DMS79 treated with DMSO at 0.1 percent for 48 hours (cell line): ENCODE data around the gene UBE4A.
A peak's percentile ranks its signal among the peaks of the same experiment; 100 is the strongest.
"Not testable (repeated sequence)": the region's sequence is repeated elsewhere in the genome, so short reads cannot be mapped to it uniquely, and the experiment has no call there.

Experiments
- DNase-seq: peaks from one replicate; lab custom pipeline; 2025; lab: John Stamatoyannopoulos, UW

UBE4A gene

GRCh38 chr11:118401151-118401879 lies 41.9 kb downstream of the UBE4A start, which contains the start of gene ATP5MG:
Gene ATP5MG (plus strand): TSS chr11:118401606. CDS start chr11:118401666, 60 bp downstream.
- DNase-seq: peak; percentile 99

GRCh38 chr11:118401880-118402590 lies 42.6 kb downstream of the UBE4A start:
- DNase-seq: no peak

GRCh38 chr11:118402594-118402993 lies 43.2 kb downstream of the UBE4A start:
- DNase-seq: not testable (repeated sequence)

GRCh38 chr11:118406599-118407166 lies 47.3 kb downstream of the UBE4A start:
- DNase-seq: peak; percentile 98

GRCh38 chr11:118410055-118410745 lies 50.8 kb downstream of the UBE4A start:
- peak; percentile 42 for DNase-seq

DNA sequence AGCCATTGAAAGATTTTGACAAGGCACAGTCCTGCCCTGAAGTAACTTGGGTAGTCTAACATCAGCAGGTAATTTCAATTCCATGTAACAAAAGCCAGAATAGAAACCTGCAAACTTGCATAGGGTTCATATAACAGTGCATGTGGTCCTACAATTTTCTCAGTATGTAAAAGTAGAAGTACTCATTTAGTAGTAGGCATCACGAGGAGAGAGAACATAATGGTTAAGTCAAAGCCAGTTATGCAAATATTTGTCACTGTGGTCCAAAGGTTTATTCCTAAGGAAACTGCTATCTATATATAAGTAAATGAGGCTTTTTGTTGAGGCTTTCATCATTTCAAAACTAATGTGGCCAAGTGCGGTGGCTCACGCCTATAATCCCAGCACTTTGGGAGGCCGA lies 52.1 kb downstream of the UBE4A start:
- DNase-seq: no peak

GRCh38 chr11:118412921-118413320 lies 53.5 kb downstream of the UBE4A start:
- no peak for DNase-seq

GRCh38 chr11:118415062-118415738 lies 55.8 kb downstream of the UBE4A start:
- DNase-seq: no peak

- DNase-seq: no peak
These were observed 56.3 kb downstream of the UBE4A start for GRCh38 chr11:118415739-118416068.

- not testable (repeated sequence) for DNase-seq
These were observed 57.5 kb downstream of the UBE4A start for GRCh38 chr11:118416900-118417299.

- no peak for DNase-seq
These were observed 58.4 kb downstream of the UBE4A start for GRCh38 chr11:118417801-118418200.

DNA sequence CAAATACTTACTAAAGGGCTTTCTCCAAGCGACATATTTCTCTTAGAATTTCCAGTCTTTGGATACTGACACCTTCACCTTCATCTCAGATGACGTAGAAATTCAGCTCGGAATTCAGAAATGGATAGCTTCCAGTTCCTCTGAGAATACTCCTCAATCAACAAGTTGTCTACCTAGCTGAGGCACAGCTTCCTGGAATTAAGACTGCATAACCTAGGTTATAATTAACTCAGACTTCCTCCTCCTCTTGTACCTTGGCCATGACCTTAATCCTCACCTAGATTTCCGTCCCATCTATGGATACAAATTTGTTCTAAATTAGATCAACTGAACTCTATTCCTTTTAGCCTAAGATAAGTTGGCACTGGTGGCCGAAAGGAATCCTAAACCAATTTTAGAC lies 59.4 kb downstream of the UBE4A start:
- DNase-seq: no peak

GRCh38 chr11:118427707-118428106 lies 68.3 kb downstream of the UBE4A start:
- no peak for DNase-seq

DNA sequence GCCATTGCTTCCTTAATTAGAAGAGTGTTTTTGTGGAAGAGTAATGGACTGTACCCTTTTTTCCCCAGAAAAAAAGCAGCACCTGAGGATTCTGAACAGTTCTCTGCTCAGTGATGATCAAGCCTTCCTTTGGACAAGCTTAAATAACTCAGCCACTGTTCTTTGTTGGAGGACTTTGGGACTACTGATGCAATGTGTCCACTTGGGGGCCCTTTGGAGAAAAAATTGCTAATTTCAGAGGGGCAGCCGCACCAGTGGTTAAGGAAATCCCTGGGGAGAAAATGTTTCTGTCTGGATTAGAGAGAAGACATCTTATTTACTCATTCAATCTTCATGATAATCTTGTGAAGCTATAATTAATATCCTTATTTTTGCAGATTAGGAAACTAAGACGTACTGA lies 71.6 kb downstream of the UBE4A start:
- no peak for DNase-seq

GRCh38 chr11:118434123-118434552 lies 74.7 kb downstream of the UBE4A start:
- DNase-seq: peak; percentile 66

DNA sequence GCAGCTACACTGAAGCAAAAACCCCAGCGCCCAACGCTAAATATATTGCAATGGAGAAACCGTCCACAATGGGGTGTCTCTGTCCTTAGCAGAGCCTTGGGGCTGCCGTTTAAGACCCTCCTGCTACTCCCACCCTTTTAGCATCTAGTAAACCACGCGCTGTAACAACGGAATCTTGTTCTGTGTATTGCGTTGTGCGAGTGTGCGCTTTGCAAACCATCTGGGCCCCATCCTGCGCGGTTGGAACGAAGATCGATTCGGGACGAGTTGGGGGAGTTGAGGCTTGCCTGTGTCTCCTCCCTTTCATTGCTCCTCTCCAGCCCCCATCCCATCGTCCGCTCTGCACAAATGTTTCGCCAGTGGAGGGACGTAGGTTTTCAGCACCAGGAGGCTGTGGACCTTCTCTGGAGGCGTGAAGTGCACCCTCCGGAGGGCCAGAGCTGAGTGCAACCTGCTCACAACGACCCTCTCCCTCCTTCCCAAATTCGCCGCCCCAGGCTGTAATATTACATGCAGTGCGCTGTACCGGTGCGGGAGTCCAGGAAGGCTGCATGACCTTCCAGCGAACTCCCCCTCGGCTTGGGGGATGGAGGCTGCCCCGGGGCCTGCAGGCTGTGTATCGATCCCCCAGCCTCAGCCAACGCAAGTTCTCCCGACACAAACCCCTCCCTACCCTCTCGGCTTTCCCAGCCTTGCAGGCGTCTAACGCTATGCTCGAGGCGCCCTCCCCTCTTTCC lies 75.3 kb downstream of the UBE4A start:
- DNase-seq: peak; percentile 66

GRCh38 chr11:118435290-118435892 lies 76.0 kb downstream of the UBE4A start:
- DNase-seq: peak; percentile 88

DNA sequence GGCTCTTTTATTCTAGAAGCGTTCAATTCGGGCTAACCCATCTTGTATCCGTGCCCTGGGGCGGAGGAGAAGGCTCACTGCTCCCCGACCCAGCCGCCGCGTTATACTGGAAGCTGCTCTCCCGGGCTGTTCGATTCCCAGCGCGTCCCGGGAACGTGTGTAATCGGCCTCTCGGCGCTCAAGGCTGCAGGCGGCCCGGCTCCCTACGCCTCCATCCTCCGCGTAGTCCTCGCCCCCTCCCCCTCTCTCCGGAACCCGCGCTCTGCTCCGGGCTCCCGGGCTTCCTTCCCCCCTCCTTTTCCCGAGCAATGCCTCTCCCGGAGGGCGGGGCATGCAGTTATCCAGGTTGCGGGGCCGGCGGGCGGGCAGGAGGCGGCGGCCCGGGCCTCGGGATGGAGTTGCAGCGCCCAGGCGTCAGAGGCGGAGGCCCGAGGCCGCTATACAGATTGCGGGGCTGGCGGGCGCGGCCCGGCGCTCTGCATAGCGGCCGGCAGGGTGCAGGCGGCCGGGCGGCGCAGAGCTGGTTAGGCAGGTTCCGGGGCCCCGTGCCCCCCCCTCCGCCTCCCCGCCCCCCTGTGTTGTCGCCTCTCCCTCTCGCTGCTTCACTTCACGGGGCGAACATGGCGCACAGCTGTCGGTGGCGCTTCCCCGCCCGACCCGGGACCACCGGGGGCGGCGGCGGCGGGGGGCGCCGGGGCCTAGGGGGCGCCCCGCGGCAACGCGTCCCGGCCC lies 76.7 kb downstream of the UBE4A start, which contains the start of gene KMT2A:
TSS of gene KMT2A (plus strand) at position 600 of the 732 bp plus-strand sequence. CDS start at position 621, 21 bp downstream.
- peak; percentile 97 for DNase-seq

DNA sequence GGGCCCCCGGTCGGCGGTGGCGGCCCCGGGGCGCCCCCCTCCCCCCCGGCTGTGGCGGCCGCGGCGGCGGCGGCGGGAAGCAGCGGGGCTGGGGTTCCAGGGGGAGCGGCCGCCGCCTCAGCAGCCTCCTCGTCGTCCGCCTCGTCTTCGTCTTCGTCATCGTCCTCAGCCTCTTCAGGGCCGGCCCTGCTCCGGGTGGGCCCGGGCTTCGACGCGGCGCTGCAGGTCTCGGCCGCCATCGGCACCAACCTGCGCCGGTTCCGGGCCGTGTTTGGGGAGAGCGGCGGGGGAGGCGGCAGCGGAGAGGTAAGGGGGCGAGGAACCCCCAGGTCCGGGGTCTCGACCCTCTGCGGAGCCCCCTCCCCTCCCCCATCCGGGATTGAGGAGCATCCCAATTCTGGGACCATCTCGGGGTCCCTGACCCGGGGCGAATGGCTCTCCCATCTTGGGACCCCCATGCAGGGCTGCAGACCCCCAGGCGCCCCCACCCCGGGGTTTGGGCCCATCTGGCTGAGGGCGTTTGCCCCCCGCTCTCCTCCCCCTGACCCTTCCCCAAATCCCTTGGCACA lies 77.3 kb downstream of the UBE4A start:
- DNase-seq: no peak
